ENCODE measurements around the gene PRPF40A. TPM values are rescaled to one million over a fixed set of nuclear protein-coding genes. Genes with fewer than 3 reads are reported as not detected.

Gene PRPF40A
- total and polyA plus RNA-seq, 2 of the 13 experiments (the other 11 are each of a cell fraction or from before 2014, with no cell fraction given): 146 to 207 TPM

DNA sequence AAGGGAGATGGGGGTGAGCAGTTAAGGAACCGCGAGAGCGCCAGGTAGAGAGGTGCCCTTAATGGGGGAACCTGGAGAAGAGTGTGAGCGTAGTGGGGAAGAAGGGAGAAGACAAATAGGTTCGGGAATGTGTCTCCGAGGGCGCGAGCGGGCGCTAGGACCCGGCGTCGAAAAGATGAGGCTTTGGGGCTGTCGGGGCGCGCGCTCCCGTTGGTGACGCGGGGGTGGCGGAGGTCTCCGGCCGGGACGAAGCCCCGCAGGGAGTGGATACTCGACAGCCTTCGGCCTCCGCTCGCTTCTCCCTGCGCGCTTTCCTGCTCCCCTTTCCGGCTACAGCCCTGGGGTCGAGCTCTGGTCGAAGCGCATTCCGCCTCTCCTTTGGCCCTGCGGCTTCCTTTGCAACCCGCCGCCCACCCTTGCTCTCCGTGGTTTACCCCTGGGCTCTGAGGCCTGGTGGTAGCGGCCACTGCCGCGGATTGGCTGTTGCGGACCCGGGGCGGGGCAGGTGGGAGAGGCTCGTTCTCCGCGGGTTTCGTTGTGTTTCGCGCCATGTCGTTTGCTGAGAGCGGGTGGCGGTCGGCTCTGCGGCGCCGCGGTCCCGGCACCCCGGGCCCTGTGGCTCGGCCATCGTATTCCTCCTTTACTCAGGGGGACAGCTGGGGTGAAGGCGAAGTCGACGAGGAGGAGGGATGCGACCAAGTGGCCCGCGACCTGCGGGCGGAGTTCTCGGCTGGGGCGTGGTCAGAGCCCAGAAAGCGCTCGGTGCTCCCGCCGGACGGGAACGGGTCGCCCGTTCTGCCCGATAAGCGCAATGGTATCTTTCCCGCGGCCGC lies 1.0 kb upstream of the PRPF40A start, which contains the start of gene ARL6IP6 (continued):
- peak; percentile 34; the same call in 1 of the 2 replicates for TF ChIP-seq FOSL2 (CRISPR knock-in tag; IDR thresholded peaks at IDR 0.05)
- peak; percentile 77 for TF ChIP-seq SAP130 (CRISPR knock-in tag; IDR thresholded peaks at IDR 0.05; ENCODE audit: low read depth)
- TF ChIP-seq ELF4 (CRISPR knock-in tag; IDR thresholded peaks at IDR 0.05; ENCODE audit: borderline replicate concordance): peak; percentile 27; the same call in 1 of the 2 replicates
- TF ChIP-seq CEBPB (IDR thresholded peaks at IDR 0.05; ENCODE audit: borderline replicate concordance, low read depth, low read length): no peak

DNA sequence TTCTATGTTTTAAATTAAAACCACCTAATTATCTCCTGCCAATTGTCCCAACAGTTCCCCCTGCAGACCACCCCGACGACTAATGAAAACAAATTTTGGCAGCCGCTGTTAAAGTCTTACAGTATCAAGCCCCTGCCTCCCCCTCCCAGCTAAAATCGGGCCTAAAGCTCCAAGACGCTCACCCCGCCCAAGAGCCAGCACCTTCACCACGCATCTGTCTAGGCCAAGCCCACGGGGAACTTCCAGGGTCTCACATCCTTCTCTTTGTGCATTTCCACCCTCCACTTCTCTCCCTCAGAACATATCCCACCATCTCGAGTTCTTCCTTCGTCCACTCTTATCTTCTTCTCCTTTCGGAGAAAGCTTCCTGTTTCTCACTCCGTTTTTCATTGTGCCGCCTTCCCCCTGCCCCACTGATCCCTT lies 445 bp downstream of the PRPF40A start:
- peak overlapping the region; percentile 97 for H3K27ac ChIP-seq (ENCODE audit: extremely low read length, insufficient read depth, low read length)
- POLR2A ChIA-PET: interaction anchor here (0.9 to 2.3 kb wide), 13 partner anchors 9 to 889 kb away, joined by 3 to 20 read pairs (median 6); partner anchors contain the start of genes ARL5A and STAM2
- ATAC-seq (no peak), DNase-seq (ENCODE audit: low spot score) (peak; percentile 46), FAIRE-seq (no peak)
- no TSS peak for BruUV-seq (replicated peaks)
- peak overlapping the region; percentile 78 for H3K4me2 ChIP-seq (ENCODE audit: low read depth, low read length)
- no peaks in the 10 kb centered on the region; a peak in 1 of 5 replicates for H3K27me3 ChIP-seq (ENCODE audit: control insufficient read depth in 1 of 2, insufficient read depth in 2 of 2, low read length in 2 of 2)
- H2AFZ ChIP-seq (ENCODE audit: low read length): no peak overlapping the region
- in situ Hi-C loops (cut with HindIII; ENCODE audit: extremely low pct_ligation_motif_present, low pct_unique_long_range_greater_than_20kb) (loop anchor here (5.0 to 10.0 kb wide), 2 partner anchors 540 to 892 kb away; partner anchors contain the start of genes ARL5A and STAM2), intact Hi-C loops (cut with micrococcal nuclease; ENCODE audit: unreplicated experiment) (loop anchor here (1.0 to 5.0 kb wide), 2 partner anchors 23 to 540 kb away; partner anchors contain the start of gene STAM2)
- H3K79me2 ChIP-seq (ENCODE audit: insufficient read depth, low read length): peaks cover 84% of the 10 kb centered on the region
- H3K36me3 ChIP-seq (replicated peaks in 1 of 2; ENCODE audit: control insufficient read depth in 1 of 2, insufficient read depth in 2 of 2, low read length in 2 of 2): peaks cover 0 to 26% of the 10 kb centered on the region in 2 experiments; a peak in 4 of 5 replicates
- peaks cover 57% of the 10 kb centered on the region for H3K4me1 ChIP-seq (ENCODE audit: insufficient read depth, low read length)
- no peaks in the 10 kb centered on the region for H3K9me3 ChIP-seq (ENCODE audit: low read length)
- peak overlapping the region; percentile 96 for H3K9ac ChIP-seq (ENCODE audit: insufficient read depth, low read depth, low read length)
- H4K20me1 ChIP-seq (ENCODE audit: insufficient read depth, low read length): peaks cover 45% of the 10 kb centered on the region
- CTCF ChIA-PET (ENCODE audit: low intra/inter-chr PET ratio, low total read pairs): no interaction called here
- peak overlapping the region; percentile 75 to 96 (median 82) for H3K4me3 ChIP-seq (replicated peaks in 1 of 3; ENCODE audit: insufficient read depth in 1 of 3, low read depth in 2 of 3, low read length in 3 of 3)
- WGBS (ENCODE audit: low lambda C conversion rate): 1% methylated on average over 13 of the region's 13 CpGs
- TF ChIP-seq SIN3B (IDR thresholded peaks at IDR 0.05; ENCODE audit: low read length): peak; percentile 47; the same call in 1 of the 2 replicates
- TF ChIP-seq, protein P1, sequence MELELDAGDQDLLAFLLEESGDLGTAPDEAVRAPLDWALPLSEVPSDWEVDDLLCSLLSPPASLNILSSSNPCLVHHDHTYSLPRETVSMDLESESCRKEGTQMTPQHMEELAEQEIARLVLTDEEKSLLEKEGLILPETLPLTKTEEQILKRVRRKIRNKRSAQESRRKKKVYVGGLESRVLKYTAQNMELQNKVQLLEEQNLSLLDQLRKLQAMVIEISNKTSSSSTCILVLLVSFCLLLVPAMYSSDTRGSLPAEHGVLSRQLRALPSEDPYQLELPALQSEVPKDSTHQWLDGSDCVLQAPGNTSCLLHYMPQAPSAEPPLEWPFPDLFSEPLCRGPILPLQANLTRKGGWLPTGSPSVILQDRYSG (CRISPR knock-in tag; IDR thresholded peaks at IDR 0.05): 0 out of 2 replicates have a peak, but pooled peaks have one; percentile 12
- TF ChIP-seq ZSCAN30 (CRISPR knock-in tag; IDR thresholded peaks at IDR 0.05): peak; percentile 39; the same call in 1 of the 2 replicates
- TF ChIP-seq AGO2 (optimal IDR thresholded peaks at IDR 0.05; ENCODE audit: low read depth, low read length): no peak
- 0 out of 2 replicates have a peak, but pooled peaks have one; percentile 21 for TF ChIP-seq ZSCAN21 (CRISPR knock-in tag; IDR thresholded peaks at IDR 0.05; ENCODE audit: borderline replicate concordance)
- TF ChIP-seq ZNF264 (CRISPR knock-in tag; IDR thresholded peaks at IDR 0.05): no peak
- TF ChIP-seq ZFP36L2 (CRISPR knock-in tag; IDR thresholded peaks at IDR 0.05): no peak
- no peak for TF ChIP-seq ZNF781 (CRISPR knock-in tag; IDR thresholded peaks at IDR 0.05; ENCODE audit: borderline replicate concordance, not compliant biosample characterization)
- no peak for TF ChIP-seq DNMT3B (CRISPR knock-in tag; conservative IDR thresholded peaks at IDR 0.05)
- TF ChIP-seq ZNF558 (CRISPR knock-in tag; IDR thresholded peaks at IDR 0.05; ENCODE audit: borderline replicate concordance): 0 out of 2 replicates have a peak, but pooled peaks have one; percentile 22
- TF ChIP-seq, protein P2, sequence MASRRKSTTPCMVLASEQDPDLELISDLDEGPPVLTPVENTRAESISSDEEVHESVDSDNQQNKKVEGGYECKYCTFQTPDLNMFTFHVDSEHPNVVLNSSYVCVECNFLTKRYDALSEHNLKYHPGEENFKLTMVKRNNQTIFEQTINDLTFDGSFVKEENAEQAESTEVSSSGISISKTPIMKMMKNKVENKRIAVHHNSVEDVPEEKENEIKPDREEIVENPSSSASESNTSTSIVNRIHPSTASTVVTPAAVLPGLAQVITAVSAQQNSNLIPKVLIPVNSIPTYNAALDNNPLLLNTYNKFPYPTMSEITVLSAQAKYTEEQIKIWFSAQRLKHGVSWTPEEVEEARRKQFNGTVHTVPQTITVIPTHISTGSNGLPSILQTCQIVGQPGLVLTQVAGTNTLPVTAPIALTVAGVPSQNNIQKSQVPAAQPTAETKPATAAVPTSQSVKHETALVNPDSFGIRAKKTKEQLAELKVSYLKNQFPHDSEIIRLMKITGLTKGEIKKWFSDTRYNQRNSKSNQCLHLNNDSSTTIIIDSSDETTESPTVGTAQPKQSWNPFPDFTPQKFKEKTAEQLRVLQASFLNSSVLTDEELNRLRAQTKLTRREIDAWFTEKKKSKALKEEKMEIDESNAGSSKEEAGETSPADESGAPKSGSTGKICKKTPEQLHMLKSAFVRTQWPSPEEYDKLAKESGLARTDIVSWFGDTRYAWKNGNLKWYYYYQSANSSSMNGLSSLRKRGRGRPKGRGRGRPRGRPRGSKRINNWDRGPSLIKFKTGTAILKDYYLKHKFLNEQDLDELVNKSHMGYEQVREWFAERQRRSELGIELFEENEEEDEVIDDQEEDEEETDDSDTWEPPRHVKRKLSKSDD (CRISPR knock-in tag; IDR thresholded peaks at IDR 0.05; ENCODE audit: low read depth): peak; percentile 24; the same call in 1 of the 2 replicates
- no peak for TF ChIP-seq GLMP (CRISPR knock-in tag; IDR thresholded peaks at IDR 0.05; ENCODE audit: borderline replicate concordance)

All from HepG2 (cell line).